Stimulated activated CD8-positive, alpha-beta memory T cell treated with anti-CD3 and anti-CD28 coated beads, Interleukin-2, amount 100 ng/mL, for 48 hours (primary cell): ENCODE results near the gene RETSAT.
"Not testable (repeated sequence)": the region's sequence is repeated elsewhere in the genome, so short reads cannot be mapped to it uniquely, and the experiment has no call there.

Experiments
- DNase-seq, 2 donors: peaks; one replicate each; pipeline ENCODE4 v3.0.0-alpha.2; 2020; ENCODE audit warnings: low read depth in 2 of 2

Gene RETSAT

DNA sequence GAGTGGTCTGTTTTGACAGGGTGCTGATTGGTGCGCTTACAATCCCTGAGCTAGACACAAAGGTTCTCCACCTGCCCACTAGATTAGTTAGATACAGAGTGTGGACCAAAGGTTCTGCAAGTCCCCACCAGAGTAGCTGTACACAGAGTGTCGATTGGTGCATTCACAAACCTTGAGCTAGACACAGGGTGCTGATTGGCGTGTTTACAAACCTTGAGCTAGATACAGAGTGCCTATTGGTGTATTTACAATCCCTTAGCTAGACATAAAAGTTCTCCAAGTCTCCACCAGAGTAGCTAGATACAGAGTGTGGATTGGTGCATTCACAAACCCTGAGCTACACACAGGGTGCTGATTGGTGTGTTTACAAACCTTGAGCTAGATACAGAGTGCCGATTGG is 20.5 kb downstream of the RETSAT start:
- DNase-seq = not testable (repeated sequence)

DNA sequence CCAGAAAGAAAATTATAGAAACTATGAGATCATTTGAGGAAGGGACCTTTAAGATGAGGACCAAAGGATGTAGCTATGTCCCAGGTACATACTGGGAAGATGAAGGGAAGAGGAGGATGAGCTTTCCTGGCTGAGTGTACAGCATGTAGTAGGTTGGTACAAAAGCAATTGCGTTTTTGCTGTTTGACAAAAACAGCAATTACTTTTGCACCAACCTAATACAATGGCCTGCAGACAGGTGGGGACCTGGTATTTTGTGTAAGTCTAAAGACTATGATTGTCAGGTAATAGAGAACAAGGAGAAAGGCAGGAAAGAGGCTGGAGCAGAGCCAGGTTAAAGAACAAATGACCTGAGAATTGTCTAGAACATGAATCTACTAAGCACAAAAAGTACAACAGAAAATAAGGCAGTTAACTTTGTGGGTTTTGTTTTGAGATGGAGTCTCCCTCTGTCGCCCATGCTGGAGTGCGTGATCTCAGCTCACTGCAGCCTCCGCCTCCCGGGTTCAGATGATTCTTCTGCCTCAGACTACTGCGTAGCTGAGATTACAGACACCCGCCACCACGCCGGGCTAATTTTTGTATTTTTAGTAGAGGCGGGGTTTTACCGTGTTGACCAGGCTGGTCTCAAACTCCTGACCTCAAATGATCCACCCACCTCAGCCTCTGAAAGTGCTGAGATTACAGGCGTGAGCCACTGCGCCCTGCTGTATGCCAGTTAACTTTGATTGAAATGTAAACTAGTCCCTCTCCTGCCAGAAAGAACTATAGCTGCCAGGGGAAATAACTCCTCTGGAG is 23.3 kb downstream of the RETSAT start:
- no peak for DNase-seq

DNA sequence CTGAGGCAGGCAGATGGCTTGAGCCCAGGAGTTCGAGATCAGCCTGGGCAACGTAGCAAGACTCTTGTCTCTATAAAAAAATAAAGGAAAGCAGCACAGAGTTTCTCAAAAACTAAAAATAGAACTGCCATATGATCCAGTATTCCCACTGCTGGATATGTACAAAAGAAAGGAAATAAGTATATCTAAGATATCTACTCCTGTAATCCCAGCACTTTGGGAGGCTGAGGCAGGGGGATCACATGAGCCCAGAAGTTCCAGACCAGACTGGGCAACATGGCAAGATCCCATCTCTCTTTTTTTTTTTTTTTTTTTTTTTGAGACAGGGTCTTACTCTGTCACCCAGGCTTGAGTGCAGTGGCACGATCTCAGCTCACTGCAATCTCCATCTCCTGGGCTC is 24.6 kb downstream of the RETSAT start:
- not testable (repeated sequence) for DNase-seq

DNA sequence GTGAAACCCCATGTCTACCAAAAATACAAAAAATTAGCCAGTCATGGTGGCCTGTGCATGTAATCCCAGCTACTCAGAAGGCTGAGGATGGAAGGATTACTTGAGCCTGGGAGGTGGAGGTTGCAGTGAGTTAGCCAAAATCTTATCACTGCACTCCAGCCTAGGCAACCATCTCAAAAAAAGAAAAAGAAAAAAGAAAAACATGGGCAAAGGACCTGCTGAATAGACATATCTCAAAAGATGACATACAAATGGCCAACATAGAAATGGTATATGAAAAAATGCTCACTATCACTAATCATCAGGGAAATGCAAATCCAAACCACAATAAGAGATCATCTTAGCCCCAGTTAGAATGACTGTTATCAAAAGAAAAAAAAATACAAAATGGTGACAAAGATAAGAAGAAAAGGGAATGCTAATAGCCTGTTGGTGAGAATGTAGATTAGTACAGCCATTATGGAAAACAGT is 25.1 kb downstream of the RETSAT start:
- no peak for DNase-seq

DNA sequence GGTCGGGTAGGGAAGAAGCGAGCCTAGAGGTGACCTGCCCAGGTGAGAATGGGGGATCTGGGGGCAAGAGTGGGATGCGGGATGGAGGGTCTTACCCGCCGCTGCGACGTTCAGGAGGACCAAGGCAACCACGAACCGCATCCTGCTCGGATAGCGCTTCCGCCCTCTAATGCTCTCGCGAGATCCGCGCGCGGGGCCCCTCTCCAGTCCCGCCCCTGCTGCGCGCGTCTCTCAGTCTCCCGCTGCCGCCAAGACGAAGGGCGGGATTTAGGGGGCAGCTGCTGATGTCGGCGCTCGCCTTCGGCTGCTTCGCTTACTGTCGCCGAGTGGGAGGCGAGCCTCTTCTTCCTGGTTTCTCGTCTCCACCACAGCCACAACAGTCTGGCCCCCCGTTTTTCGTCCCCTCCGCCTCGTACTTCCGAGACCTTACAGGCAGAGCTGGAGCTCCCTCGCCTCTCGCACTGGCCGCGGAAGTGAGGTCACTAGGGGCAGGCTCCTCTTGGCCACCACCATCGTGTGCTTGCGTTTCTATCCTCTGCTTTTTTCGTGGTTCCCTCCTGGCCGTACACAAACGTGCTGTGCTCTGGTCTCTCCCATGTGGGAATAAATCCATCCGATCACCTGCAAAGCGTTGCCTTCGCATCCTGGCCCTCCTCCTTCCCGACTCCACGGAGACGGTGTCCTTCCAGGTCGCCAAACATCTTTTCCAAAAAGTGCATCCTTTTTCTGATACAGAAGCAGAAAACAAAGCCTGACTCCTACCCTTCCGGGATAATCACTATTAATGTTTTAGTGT is 26.3 kb downstream of the RETSAT start, which contains the start of gene TGOLN2:
TGOLN2 (minus strand) TSS at position 168 of the 796 bp plus-strand sequence; CDS start at position 141, 27 bp downstream.
- DNase-seq = peak; percentile 90

DNA sequence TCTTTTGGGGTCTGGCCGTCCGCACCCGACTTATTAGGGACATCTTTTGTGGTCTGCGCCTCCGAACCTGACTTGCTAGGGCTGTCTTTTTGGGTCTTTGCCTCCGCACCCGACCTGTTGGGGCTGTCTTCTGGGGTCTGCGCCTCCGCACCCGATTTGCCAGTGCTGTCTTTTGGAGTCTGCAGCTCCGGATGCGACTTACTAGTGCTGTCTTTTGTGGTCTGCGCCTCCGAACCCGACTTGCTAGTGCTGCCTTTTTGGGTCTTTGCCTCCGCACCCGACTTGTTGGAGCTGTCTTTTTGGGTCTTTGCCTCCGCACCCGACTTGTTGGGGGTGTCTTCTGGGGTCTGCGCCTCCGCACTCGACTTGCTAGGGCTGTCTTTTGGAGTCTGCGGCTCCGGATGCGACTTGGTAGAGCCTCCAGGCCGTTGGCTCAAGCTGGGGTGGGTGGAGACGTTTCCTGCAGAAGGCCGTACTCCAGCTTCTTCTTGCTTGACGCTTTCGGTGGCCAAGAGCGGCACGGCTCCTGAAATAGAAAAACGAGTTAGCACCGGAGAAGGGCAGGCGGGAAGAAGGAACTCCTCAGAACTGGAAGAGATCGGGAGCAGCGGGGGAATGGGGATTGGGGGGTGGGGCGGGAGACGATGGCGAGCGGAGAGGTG is 27.0 kb downstream of the RETSAT start:
- DNase-seq = peak; percentile 38 to 47

DNA sequence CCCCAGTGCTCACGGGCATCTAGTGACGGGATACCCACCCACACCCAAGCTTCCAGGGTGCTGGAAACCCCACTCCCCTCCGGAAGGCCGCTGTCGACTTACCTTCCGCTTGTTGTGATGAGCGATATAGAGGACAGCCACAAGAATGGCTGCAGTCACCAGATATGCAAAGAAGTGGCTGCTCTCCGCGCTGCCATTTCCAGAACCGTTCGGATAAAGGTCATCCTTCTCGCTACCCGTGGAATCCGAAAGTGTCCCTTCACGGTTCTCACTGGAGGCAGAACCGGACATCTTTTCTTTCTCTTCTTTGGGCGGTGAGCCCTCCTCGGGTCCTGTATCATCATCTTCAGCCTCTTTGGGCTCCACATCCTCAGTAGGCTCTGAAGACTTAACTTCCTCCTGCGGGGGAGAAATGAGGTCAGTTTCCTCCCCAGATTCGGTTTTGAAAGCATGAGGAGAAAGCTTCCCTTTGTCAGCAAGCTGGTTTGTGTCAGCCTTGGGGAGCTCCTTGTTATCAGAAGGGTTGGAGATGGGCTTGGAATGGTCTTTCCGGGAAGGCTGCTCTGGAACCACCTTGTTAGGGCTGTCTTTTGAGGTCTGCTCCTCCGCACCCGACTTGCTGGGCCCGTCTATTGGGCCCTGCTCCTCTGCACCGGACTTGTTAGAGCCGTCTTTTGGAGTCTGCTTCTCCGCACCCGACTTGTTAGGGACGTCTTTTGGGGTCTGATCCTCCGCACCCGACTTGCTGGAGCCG is 27.7 kb downstream of the RETSAT start:
- peak in 1 of 2 donors; percentile 17 for DNase-seq

DNA sequence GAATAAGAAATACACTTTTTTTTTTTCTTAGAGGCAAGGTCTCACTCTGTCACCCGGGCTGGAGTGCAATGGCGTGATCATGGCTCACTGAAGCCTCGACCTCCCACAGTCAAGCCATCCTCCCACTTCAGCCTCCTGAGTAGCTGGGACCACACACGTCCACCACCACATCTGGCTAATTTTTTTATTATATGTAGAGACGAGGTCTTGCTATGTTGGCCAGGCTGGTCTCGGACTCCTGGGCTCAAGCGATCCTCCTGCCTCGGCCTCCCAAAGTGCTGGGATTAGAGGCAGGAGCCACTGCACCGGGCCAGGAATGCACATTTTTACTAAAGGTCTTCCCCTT is 28.9 kb downstream of the RETSAT start:
- no peak for DNase-seq

DNA sequence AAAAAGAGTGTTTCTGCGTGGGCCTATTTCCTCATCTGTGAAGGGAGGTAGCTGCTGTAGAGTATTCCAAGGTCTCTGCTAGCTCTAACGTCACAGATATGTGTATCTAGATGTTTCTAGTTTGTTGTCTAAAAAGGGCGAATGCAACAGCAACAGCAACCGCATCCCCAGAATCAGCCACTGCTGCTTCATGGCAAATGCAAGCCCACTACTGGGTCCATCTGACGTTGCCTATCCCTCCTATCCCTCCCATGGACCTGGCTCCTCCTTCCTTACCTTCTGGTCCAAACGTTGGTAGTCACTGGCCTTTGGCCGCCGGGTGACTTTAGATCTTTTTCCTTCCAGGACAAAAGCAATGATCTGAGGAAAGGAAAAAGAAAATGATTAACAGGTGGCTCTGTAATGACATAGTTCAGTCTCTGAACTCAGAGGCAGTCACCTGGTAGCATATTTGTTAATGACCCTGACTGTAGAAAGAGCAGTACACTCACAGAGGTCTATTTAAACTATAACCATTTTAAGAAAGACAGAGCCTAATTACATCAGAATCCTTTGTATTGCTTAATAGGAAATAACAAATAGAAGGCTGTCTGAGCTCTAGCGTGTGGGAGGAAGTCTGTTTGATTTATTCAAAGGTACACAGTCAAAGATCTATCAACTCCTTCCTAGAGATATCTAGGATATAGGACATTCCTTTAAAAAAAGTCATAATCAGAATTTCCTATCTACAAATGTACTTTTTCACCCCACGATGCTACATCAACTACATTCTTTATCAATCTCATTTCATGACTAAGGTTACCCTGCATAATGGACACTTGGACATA is 29.5 kb downstream of the RETSAT start:
- no peak for DNase-seq

DNA sequence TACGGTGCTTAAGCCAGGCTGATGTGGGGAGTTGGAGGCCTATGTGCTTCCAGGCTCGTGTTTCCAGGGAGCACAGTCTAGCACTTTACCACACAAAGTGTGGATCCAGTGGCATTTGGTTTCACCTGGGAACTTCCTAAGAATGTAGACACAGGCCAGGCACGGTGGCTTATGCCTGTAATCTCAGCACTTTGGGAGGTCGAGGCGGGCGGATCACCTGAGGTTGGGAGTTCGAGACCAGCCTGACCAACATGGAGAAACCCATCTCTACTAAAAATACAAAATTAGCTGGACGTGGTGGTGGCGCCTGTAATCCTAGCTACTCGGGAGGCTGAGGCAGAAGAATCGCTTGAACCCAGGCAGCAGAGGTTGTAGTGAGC is 30.4 kb downstream of the RETSAT start:
- DNase-seq = not testable (repeated sequence)

DNA sequence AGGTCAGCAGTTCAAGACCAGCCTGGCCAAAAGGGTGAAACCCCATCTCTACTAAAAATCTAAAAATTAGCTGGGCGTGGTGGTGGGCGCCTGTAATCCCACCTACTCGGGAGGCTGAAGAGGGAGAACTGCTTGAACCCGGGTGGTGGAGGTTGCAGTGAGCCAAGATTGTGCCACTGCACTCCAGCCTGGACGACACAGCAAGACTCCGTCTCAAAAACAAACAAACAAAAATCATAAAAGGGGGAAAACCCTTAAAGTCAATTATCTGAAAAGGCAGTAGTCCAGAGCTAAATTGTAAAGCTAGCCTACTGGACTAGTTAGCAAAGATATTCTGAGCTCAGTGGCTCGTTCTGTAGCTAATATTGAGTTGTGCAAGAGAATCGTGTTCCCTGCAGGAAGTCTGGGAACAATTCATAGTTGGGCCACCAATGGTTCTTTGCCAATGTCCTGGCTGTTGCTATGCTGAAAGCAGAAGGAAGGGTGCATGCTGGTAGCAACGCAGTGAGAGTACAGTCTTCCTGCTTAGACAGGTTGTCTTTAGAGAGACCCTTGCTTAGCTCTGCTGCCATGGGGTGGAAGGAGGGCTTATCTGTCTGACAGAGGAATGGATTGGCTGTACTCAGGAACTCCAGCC is 30.9 kb downstream of the RETSAT start:
- DNase-seq = no peak

DNA sequence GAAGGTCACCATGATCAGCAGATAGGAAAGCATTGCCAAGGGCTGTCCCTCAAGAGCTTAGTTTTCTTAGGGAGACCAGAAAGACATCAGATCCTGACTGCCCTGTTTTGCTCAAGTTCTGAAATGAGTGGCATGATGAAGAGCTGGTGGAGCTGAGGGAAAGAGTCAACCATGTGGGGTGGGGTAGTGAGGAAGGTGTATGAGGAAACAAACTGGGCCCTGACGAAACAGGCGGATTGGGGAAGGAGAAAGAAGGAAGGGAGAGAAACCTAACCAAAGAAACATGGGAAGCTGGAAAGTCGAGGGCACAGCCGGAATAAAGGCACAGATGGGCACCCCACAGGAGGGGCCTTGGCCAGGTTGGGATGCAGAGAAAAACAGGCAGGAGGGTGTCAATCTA is 34.5 kb downstream of the RETSAT start:
- DNase-seq = no peak

DNA sequence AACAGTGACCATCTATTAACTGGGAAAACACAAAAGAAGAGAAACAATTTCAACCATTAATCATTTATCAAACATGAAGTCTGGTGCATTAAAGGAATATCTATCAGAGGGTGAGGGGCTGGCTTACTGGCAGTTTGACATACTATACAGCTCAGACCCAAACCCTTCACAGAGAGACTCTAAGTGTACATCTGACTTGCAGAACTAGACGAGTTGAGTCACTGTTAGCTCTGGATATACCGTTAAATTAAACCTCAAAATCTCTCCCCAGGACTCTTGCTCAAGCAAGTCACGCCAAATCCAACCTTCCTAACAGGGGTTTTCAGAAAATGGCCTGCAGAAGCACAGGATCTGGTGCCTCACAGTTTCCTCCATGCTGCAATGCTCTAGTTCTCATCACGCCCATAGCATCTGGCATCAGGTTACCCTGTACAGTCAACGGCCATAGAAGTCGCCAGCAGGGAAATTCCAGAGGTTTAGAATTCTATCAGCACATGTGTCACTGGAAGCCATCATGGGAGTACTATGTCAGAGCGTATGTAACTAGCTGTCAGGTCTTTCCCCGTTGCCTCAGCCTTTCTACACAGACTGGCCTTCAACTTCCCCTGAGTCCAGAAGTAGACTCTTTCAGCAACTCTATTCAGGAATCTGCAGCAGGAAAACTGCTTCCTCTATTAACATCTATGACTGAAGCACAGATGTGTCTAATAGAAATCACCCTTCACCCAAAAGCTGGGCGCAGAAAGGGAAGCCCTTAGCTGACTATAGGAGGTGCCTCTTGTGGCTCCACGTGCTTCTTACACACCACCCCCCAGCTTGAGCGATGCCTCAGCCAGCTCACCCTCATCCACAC is 35.9 kb downstream of the RETSAT start:
- no peak for DNase-seq

DNA sequence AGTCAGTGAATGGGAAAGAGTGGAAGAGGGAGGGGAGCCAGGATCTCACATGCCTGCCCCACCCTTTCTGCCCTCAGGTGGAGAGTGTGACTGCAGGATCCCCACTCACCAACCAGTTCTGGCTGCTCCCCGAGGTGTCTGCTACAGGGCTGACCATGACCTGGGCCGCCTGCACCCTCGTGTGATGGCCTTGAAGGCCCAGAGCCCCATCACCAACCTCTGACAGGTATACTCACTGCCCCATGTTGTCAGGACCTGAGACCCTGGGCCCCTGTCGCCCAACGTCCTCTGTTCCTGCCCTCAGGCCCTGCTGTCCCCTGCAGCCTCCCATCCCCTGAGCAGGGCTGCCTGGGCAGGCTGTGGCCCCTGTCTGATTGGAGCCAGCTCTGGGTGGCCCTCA is 38.4 kb downstream of the RETSAT start:
- not testable (repeated sequence) for DNase-seq

DNA sequence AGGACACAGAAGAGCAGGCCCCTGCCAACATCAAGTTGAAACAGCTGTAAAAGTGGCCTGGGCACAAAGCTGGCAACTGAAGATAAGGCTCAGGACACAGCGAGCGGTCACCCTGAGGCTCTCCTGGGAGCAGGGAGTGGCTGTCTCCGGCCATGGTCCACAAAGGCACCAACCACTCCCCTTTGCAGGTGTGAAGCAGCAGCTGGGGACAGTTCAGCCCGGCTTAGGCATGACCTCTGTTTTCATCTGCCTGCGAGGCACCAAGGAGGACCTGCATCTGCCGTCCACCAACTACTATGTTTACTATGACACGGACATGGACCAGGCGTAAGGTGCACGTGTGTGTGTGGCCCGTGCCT is 39.5 kb downstream of the RETSAT start:
- DNase-seq = no peak

DNA sequence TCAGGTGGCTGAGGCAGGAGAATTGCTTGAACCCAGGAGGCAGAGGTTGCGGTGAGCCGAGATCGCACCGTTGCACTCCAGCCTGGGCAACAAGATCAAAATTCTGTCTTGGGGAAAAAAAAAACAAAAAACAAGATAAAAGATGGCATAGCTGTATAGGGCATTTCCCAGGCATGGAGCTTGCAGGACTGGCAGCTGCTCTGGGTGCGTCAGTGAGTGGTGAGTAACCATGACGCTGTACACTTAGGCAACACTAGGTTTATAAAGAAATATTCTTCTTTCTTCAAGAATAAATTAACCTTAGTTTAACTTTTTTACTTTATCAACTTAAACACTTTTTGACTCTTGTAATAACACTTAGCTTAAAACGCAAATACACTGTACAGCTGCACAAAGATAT is 41.9 kb downstream of the RETSAT start:
- no peak for DNase-seq

DNA sequence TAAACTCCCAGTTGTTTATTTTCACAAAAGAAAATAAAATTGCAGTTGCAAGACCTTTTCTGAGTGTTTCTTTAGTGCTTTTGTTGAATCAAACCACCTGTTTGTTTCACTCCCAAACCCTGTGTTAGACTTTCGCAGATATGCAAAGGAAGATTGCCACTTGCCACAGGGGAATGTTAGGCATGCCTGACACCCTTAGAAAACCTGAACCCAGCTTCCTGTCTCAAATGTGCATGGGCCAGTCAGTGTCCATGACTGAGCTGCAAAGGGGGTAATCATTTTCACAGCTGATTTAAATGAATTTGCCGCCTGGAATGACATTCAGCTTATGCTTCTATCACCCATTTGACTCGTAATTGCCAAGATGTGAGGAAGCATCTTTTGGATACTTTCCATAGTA is 44.0 kb downstream of the RETSAT start:
- no peak for DNase-seq

DNA sequence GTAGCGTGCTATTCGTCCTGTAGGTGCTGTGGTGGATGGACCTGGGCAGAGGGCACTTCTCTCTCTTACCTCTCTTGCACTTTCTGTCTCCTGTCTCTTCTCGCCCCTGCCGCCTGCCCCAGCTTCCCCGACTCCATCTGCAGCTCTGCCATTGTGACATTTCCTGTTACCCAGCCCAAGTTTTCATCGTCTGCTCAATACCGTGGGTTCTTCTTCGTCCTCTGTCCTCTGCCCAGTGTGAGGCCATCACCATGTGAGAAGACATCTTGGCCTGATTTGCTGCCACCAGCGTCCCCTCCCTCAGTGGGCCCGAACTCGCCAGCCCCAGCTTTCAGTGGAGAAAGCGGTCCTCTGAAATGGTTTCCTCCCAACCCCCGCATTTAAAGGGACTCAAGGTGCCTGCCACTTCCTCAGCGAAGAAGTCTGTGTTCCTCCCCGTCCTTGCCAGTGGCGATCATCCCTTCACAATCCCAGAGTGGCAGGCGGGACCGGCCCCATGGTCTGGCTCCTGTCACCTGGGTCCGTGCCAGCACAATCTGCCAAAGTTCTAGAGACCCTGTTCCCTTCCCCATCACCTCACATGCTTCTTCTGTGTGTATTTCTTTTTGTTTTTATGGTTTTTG is 44.5 kb downstream of the RETSAT start:
- DNase-seq = no peak
